K562 (cell line): ENCODE results near the gene KCTD7. TPM values are rescaled to one million over a fixed set of nuclear protein-coding genes. Genes with fewer than 3 reads are reported as not detected.

Experiments
- BCOR ChIP-seq: fragments of 450-650 bp; IDR thresholded peaks from 2 replicates; pipeline ENCODE4 v1.6.1; 2016
- CTCFL ChIP-seq: IDR thresholded peaks from 2 replicates; pipeline ENCODE4 v1.6.1; 2011; ENCODE audit warnings: borderline replicate concordance, low read depth, mild to moderate bottlenecking, moderate library complexity, low read length; ENCODE audit not compliant: insufficient read depth, poor library complexity, severe bottlenecking
- WHSC1 ChIP-seq: IDR thresholded peaks from one replicate; pipeline ENCODE4 v1.6.1; 2012; ENCODE audit warnings: low read length, control low read depth, inconsistent platforms
- ZBTB43 ChIP-seq: sonication (generic); formaldehyde crosslinking; IDR thresholded peaks from 2 replicates; pipeline ENCODE4 v1.8.0; 2023; ENCODE audit warnings: mild to moderate bottlenecking, missing genetic modification reagents
- ZEB2 ChIP-seq: fragments of 450-650 bp; IDR thresholded peaks from 2 replicates; pipeline ENCODE4 v1.6.1; 2016
- ZFP30 ChIP-seq: fragments of 250-450 bp; sonication (Bioruptor Pico); IDR thresholded peaks from 2 replicates; pipeline ENCODE4 v1.8.0; 2022; ENCODE audit warnings: moderate library complexity, mild to moderate bottlenecking, inconsistent platforms, borderline replicate concordance
- ZFP91 ChIP-seq: sonication (generic); formaldehyde crosslinking; IDR thresholded peaks from 2 replicates; pipeline ENCODE4 v1.8.0; 2022; ENCODE audit warnings: mild to moderate bottlenecking, missing genetic modification reagents
- ZNF174 ChIP-seq: fragments of 250-450 bp; sonication (Bioruptor Pico); IDR thresholded peaks from 2 replicates; pipeline ENCODE4 v1.4.0; 2020; ENCODE audit warnings: mild to moderate bottlenecking
- ZNF239 ChIP-seq: fragments of 250-450 bp; sonication (Bioruptor Pico); IDR thresholded peaks from 2 replicates; pipeline ENCODE4 v1.4.0; 2020; ENCODE audit warnings: mild to moderate bottlenecking
- ZNF511 ChIP-seq: sonication (generic); formaldehyde crosslinking; IDR thresholded peaks from 2 replicates; pipeline ENCODE4 v1.8.0; 2022; ENCODE audit warnings: mild to moderate bottlenecking, missing genetic modification reagents
- ZNF766 ChIP-seq: fragments of 200-800 bp; sonication (Bioruptor generic); conservative IDR thresholded peaks from 2 replicates; pipeline ENCODE4 v1.6.1; 2016; ENCODE audit warnings: missing genetic modification characterization, missing compliant biosample characterization
- polyA plus RNA-seq, 8 experiments: library from polyadenylated mRNA; depleted of rRNA in 4 of 8; stranded (reverse) in 5 of 8; unstranded in 3 of 8; fragments of >200 nt; fragmentation: Nextera tagmentation in 2 of 8; fragmentation: Illumina TruSeq in 1 of 8; extraction: Ambion mirVana in 2 of 8; extraction: Trizol in 1 of 8; gene quantifications; 2 replicates each; pipeline versions ENCODE4 v1.2.1 to v1.2.3, GENCODE V29; 2011 to 2014; ENCODE audit warnings: inconsistent platforms in 1 of 8, missing spikeins in 1 of 8
- total RNA-seq, 7 experiments: library from RNA; depleted of rRNA in 6 of 7; stranded (reverse); fragments of >200 nt in 6 of 7; fragmentation: Illumina TruSeq in 2 of 7; extraction: Trizol in 2 of 7; gene quantifications; 2 replicates each; pipeline versions ENCODE4 v1.2.1 to v1.2.3, GENCODE V29; 2011 to 2021; ENCODE audit warnings: low replicate concordance in 1 of 7

The KCTD7 gene
- total and polyA plus RNA-seq, 9 of the 15 experiments (the other 6 are each of a cell fraction or from before 2014, with no cell fraction given), result 1.5 to 26.0 (median 9.0) TPM

- TF ChIP-seq ZNF511 (CRISPR knock-in tag) (no peak; the same call in none of the 2 replicates), ZFP30 (CRISPR knock-in tag) (no peak), WHSC1 (no peak), ZFP91 (CRISPR knock-in tag) (no peak), ZNF766 (CRISPR knock-in tag) (no peak), ZBTB43 (no peak), CTCFL (no peak), ZNF174 (CRISPR knock-in tag) (no peak), ZEB2 (no peak), BCOR (peak; percentile 50; the same call in 1 of the 2 replicates), ZNF239 (CRISPR knock-in tag) (no peak)
These were observed at the start of gene KCTD7 (continued) for GRCh38 chr7:66628361-66629221.
